Activated CD8-positive, alpha-beta memory T cell treated with anti-CD3 and anti-CD28 coated beads, Interleukin-2, amount 50 U/mL, for 24 hours (primary cell): Measurements from ENCODE around the gene AK2.

Source experiments
- DNase-seq: peaks from one replicate; pipeline ENCODE4 v3.0.0-alpha.2; 2020; ENCODE audit errors: extremely low read depth

AK2 gene

DNA sequence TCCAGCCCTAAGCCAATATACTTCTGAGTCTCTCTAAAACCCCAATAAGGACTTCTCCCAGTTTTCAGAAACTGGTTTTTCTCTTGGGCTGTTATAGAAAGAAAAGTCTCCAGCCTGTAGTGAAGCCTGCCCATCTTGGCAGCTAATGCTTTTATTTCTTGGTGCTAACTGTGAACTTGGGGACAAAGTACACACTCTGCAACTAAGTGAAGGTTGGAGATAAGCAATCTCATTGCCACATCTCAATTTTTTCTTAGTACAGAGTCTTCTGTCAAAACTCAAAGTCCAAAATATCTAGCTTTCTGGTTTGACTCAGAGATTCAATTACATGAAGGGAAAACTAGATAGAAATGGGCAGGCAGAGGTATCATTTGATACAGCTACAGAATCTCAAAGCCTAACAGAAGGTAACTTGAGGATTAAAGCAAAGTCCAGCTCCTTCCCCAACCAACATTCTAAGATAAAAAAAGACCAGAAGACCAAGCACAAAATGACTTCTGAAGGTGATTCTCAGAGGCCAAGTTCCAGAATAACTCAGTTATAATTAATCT is 14.0 kb downstream of the AK2 start:
- no peak for DNase-seq

- no peak for DNase-seq
These were observed 14.9 kb downstream of the AK2 start for GRCh38 chr1:33021567-33022431.

GRCh38 chr1:33018112-33018511 is 18.6 kb downstream of the AK2 start:
- no peak for DNase-seq

DNA sequence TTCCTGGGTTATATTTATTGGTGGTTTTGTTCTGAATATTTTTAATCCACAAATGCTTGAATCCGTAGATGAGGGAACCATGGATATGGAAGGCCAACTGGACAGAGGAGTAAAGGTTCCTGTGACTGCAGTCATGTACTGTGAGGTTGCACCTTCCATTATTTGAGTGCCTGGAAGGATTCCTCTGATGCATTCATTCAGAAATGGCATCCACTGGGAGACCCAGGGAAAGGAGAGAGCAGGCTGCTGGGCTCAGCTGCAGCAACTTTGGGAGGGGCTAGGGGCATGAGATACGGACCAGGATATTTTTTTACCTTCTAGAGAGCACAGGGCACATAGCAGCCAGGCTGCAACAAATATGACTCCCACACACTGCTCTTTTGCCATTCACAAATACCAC is 19.5 kb downstream of the AK2 start:
- DNase-seq, result no peak

GRCh38 chr1:33015216-33015615 is 21.5 kb downstream of the AK2 start:
- no peak for DNase-seq

DNA sequence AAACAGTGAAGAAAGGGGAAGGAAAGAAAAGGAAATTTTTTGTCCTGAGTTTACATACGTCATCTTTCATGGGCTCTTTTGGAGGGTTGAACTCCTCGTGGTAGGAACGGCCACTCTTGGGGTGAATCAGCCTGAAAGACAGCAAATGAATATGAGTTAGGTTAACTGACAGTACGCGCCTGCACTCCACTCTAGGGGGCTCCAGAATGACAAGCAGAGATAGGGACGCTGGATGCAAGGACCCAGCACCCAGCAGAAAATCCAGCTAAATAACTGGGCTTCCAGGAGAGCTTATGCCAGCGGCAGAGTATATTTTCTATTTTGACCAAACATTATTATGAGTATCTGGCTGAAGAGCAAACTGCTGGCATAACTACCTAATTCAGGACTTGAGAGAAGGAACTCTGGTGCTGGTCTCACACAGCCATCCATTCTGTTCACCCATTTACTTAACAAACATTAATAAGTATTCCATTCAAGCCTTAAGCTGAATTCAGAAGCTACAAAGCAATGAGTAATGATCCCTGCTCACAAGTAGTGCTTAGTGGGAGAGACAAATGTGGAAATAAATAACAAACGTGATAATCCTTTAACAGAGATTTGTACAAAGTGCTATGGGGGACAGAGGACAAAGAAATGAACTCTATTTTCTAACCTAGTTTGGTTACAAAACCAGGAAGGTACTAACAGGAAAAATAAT is 22.1 kb downstream of the AK2 start:
- DNase-seq, result no peak

DNA sequence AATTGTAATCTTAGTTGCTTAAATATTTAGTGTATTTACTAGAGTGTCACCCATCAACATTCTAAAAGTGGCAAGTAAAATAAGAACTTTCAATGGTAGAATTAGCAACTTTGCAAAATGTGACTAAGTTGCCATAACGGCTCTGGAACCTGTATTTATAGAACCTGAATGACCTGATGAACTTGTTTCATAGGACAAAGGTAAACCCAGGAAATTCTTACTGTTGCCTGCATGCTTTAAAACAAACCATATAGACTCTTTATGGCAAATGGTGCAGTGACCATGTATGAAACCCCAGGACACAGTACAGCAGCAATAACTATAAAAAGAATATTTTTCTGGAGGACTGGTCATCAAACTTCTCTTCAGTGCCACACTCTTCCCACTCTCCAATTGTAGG is 22.9 kb downstream of the AK2 start:
- no peak for DNase-seq

DNA sequence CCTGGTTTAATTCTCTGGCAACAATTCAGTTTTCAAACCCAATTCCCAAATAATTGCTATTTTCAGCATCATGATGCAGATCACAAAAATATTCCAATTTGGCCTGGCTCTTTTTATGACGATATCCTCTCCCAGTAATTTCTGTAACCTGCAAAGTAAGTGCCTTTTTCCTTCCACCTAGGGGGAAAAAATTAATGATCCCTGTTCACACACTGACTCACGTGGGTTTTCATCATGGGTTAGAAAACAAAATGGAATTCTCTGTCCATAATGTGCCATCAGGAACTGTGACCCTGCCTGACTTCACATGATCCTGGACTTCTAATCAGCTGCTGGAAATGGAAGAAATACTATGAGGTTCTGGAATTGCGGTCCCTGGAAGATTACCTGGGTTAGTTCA is 24.5 kb downstream of the AK2 start:
- no peak for DNase-seq

- no peak for DNase-seq
These were observed 25.6 kb downstream of the AK2 start for GRCh38 chr1:33010932-33011731.

- DNase-seq, result no peak
These were observed 27.1 kb downstream of the AK2 start for GRCh38 chr1:33009561-33009960.

- DNase-seq, result no peak
These were observed 28.4 kb downstream of the AK2 start for GRCh38 chr1:33008051-33008914.

GRCh38 chr1:33007190-33008050 is 29.3 kb downstream of the AK2 start:
- DNase-seq, result no peak

DNA sequence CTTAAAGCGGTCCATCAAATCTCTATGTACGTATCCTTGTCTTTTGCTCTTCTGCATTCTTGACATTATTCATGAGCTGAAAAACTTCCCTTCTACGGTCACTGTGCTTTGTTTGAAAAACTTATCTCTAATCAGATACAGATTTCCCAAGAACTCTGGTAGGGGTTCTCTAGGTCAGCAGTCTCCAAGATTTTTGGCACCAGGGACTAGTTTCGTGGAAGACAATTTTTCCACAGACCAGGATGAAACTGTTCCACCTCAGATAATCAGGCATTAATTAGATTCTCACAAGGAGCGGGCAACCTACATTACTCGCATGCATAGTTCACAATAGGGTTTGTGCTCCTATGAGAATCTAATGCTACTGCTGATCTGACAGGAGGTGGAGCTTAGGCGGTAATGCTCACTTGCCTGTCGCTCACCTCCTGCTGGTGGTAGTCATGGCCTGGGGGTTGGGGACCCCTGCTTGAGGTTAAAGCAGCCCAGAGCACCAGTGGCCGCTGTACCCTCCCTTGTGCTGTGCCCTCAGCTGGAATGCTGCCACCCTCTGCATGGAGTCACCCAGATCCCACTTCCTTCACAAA is 30.8 kb downstream of the AK2 start:
- DNase-seq, result no peak

GRCh38 chr1:33005117-33005837 is 31.4 kb downstream of the AK2 start:
- DNase-seq, result no peak

GRCh38 chr1:33004613-33005012 is 32.1 kb downstream of the AK2 start:
- DNase-seq, result no peak

DNA sequence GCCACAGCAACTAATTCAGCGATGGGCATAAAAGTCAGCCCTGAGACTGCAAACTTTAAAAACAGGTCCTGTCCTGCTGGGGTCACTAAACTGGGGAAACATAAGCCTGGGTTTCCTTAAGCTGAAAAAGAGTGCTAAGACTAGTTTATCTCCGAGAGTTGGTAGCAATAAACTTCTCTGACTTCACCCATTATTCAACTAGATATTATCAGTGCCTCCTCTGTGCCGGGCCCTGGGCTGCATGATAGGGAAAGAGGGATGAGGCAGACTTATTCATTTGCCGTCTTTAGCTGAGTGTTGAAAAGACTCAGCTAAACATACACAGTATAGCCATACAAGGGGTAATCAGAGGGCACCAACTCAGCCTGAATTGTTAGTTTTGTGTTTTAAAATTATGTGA is 33.0 kb downstream of the AK2 start:
- no peak for DNase-seq

DNA sequence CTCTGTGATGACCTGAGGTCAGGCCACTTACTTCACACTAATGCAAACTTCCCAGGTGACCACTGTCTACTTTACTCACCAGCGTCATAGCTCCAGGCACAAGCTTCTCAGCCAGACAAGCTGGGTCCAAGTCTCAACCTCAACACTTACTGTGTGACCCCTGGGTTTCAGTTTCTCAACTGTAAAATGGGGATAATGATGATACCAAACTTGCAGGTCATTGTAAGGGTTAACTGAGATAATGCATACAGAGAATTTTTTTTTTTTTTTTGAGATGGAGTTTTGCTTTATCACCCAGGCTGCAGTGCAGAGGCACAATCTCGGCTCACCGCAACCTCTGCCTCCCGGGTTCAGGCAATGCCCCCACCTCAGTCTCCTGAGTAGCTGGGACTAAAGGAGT is 34.7 kb downstream of the AK2 start:
- DNase-seq, result no peak

GRCh38 chr1:33001282-33001681 is 35.4 kb downstream of the AK2 start:
- DNase-seq, result no peak

GRCh38 chr1:33000427-33001026 is 36.2 kb downstream of the AK2 start:
- no peak for DNase-seq
